ENCODE data around the gene PROK1. TPM values are rescaled to one million over a fixed set of nuclear protein-coding genes. Genes with fewer than 3 reads are reported as not detected.
A peak's percentile ranks its signal among the peaks of the same experiment; 100 is the strongest.

PROK1 gene
- total and polyA plus RNA-seq, 2 of the 13 experiments (the other 11 are each of a cell fraction or from before 2014, with no cell fraction given), result 0.07 TPM; not detected in 1

- TF ChIP-seq ARID3A (IDR thresholded peaks at IDR 0.05; ENCODE audit: low read depth, low read length), result no peak
- TF ChIP-seq ZNF382 (CRISPR knock-in tag; IDR thresholded peaks at IDR 0.05; ENCODE audit: borderline replicate concordance), result no peak
- peak; percentile 52; the same call in 1 of the 2 replicates for TF ChIP-seq NFE2L1 (CRISPR knock-in tag; IDR thresholded peaks at IDR 0.05; ENCODE audit: borderline replicate concordance)
- peak; percentile 92 for TF ChIP-seq ZBTB2 (CRISPR knock-in tag; IDR thresholded peaks at IDR 0.05; ENCODE audit: low read depth)
- no peak; the same call in 1 of the 2 replicates for TF ChIP-seq STAT5B (CRISPR knock-in tag; IDR thresholded peaks at IDR 0.05)
- no peak for TF ChIP-seq ZBTB40 (IDR thresholded peaks at IDR 0.05)
- peak; percentile 94 for TF ChIP-seq ZBTB40 (CRISPR knock-in tag; IDR thresholded peaks at IDR 0.05)
- TF ChIP-seq FOXC1 (CRISPR knock-in tag; IDR thresholded peaks at IDR 0.05; ENCODE audit: borderline replicate concordance), result peak; percentile 87
- no peak; the same call in 1 of the 2 replicates for TF ChIP-seq ZNF333 (CRISPR knock-in tag; IDR thresholded peaks at IDR 0.05; ENCODE audit: borderline replicate concordance)
- peak; percentile 79 for TF ChIP-seq ZNF18 (CRISPR knock-in tag; IDR thresholded peaks at IDR 0.05; ENCODE audit: insufficient replicate concordance)
- TF ChIP-seq ZNF879 (CRISPR knock-in tag; IDR thresholded peaks at IDR 0.05), result 0 out of 2 replicates have a peak, but pooled peaks have one; percentile 89
- no peak for TF ChIP-seq ZNF576 (CRISPR knock-in tag; IDR thresholded peaks at IDR 0.05)
- TF ChIP-seq MED8 (CRISPR knock-in tag; IDR thresholded peaks at IDR 0.05; ENCODE audit: insufficient replicate concordance), result no peak
Measured at GRCh38 chr1:110407260-110408210, 43.4 kb upstream of the PROK1 start, which contains the start of gene LAMTOR5 (continued).
